Lower leg skin (tissue), 4 donors: ENCODE data around the gene COX4I2. TPM values are rescaled to one million over a fixed set of nuclear protein-coding genes. Genes with fewer than 3 reads are reported as not detected.
"Not testable (repeated sequence)": the region's sequence is repeated elsewhere in the genome, so short reads cannot be mapped to it uniquely, and the experiment has no call there.

Experiments
- DNase-seq, 2 donors: peaks; one replicate each; pipeline ENCODE4 v3.0.0-alpha.2; 2019; ENCODE audit warnings: low spot score in 2 of 2
- H3K4me3 ChIP-seq: fragments of 200-600 bp; sonication (generic); 2 replicates; pipeline ENCODE4 v1.5.1; 2017; ENCODE audit warnings: mild to moderate bottlenecking, low read depth; ENCODE audit not compliant: poor library complexity, severe bottlenecking
- POLR2A ChIP-seq, 2 donors: fragments of 450-650 bp; IDR thresholded peaks; one replicate each; pipeline ENCODE4 v1.6.1; 2016 to 2017; ENCODE audit warnings: antibody characterized with exemption in 2 of 2, mild to moderate bottlenecking in 1 of 2, moderate library complexity in 1 of 2
- WGBS, 2 donors: methylation state at CpG; one replicate each; pipeline ENCODE4 v1.1.5; 2018; 5-methylcytosine and 5-hydroxymethylcytosine counted together
- intact Hi-C: fragments of 100-400 bp; cut with DNase I; formaldehyde crosslinking; loops from one replicate; pipeline ENCODE4 v1.15.0; 2023; ENCODE audit warnings: low total_unique reads
- total RNA-seq, 4 donors: library from RNA; depleted of rRNA; stranded (reverse); fragments of >200 nt; gene quantifications; one replicate each; pipeline ENCODE4 v1.1.0, GENCODE V29; 2016
- TF ChIP-seq, protein P1 (sequence below), 3 donors: fragments of 450-650 bp; IDR thresholded peaks; one replicate each; pipeline ENCODE4 v1.5.1; 2016; ENCODE audit warnings: antibody characterized with exemption in 3 of 3, mild to moderate bottlenecking in 3 of 3, moderate library complexity in 2 of 3

Gene COX4I2
- total RNA-seq, 4 donors from 2014 or later, result 0.67 to 19.0 (median 3.3) TPM

DNA sequence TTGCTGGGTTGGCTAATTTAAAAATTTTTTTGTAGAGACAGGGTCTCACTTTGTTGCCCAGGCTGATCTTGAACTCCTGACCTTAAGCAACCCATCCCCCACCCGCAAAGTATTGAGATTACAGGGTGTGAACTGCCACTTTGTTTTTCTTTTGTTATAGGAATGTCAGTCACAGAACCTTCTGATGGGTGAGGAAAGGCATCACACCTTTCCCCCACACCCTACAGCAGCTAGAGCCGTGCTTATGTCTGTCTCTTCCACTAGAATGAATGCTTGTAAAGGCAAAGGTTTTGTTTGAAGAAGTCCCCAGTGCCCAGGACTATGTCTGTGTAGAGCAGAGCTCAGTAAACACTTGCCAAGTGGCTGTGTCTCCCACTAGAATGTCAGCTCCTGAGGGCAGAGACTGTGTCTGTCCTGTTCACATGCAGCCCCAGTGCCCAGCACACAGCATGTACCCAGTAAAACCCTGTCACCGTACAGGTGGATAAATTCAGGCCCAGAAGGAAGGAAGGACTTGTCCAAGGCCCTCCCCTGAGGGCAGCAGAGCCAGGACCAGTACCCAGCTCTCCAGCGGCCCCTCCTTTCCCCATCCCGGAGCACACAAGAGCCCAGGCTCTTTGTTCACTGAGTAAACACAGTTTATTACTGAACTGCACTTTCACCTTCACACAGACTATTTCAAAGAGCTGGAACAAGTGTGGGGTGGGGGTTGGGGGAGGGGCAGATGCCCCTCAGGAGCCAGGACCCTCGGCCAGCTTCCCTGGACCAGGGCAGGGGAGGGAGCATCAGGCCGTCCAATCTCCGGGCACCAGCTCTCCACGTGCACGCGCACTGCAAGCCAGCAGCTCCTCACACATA lies 26.4 kb downstream of the COX4I2 start:
- intact Hi-C loops, result loop anchor here (5.0 kb wide), 1 partner anchor 58 kb away; the partner anchor contains the start of gene BCL2L1
- H3K4me3 ChIP-seq, result no peak overlapping the region
- TF ChIP-seq POLR2A (IDR thresholded peaks at IDR 0.05), result no peak
- TF ChIP-seq, protein P1, sequence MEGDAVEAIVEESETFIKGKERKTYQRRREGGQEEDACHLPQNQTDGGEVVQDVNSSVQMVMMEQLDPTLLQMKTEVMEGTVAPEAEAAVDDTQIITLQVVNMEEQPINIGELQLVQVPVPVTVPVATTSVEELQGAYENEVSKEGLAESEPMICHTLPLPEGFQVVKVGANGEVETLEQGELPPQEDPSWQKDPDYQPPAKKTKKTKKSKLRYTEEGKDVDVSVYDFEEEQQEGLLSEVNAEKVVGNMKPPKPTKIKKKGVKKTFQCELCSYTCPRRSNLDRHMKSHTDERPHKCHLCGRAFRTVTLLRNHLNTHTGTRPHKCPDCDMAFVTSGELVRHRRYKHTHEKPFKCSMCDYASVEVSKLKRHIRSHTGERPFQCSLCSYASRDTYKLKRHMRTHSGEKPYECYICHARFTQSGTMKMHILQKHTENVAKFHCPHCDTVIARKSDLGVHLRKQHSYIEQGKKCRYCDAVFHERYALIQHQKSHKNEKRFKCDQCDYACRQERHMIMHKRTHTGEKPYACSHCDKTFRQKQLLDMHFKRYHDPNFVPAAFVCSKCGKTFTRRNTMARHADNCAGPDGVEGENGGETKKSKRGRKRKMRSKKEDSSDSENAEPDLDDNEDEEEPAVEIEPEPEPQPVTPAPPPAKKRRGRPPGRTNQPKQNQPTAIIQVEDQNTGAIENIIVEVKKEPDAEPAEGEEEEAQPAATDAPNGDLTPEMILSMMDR (IDR thresholded peaks at IDR 0.05), result no peak
- no peak for DNase-seq
- 66 to 69% methylated on average over 11 of the region's 11 CpGs for WGBS, 2 donors

GRCh38 chr20:31664696-31665354 lies 27.1 kb downstream of the COX4I2 start:
- H3K4me3 ChIP-seq, result no peak overlapping the region
- DNase-seq, result no peak
- intact Hi-C loops, result loop anchor here (5.0 kb wide), 1 partner anchor 57 kb away; the partner anchor contains the start of gene BCL2L1
- 62 to 66% methylated on average over 2 of the region's 2 CpGs for WGBS, 2 donors
- TF ChIP-seq POLR2A (IDR thresholded peaks at IDR 0.05), result no peak
- TF ChIP-seq, protein P1 (IDR thresholded peaks at IDR 0.05), result no peak

DNA sequence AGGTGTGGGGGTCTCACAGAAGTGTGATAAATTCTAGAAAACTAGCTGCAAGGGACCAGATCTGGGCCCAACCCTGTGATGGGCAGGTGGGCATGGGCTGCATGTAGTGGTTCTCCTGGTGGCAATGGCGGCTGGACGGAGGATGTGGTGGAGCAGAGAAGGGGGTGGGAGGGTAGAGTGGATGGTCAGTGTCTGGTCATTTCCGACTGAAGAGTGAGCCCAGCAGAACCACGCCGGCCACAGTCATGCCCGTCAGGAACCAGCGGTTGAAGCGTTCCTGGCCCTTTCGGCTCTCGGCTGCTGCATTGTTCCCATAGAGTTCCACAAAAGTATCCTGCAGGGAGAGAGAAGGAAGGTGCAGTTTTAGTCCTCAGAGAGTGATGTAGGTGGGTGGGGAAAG lies 28.0 kb downstream of the COX4I2 start:
- intact Hi-C loops, result no loop called here
- DNase-seq, result no peak
- no peak for TF ChIP-seq POLR2A (IDR thresholded peaks at IDR 0.05)
- TF ChIP-seq, protein P1 (IDR thresholded peaks at IDR 0.05), result no peak
- H3K4me3 ChIP-seq, result no peak overlapping the region
- 90% methylated on average over 10 of the region's 10 CpGs for WGBS, 2 donors

DNA sequence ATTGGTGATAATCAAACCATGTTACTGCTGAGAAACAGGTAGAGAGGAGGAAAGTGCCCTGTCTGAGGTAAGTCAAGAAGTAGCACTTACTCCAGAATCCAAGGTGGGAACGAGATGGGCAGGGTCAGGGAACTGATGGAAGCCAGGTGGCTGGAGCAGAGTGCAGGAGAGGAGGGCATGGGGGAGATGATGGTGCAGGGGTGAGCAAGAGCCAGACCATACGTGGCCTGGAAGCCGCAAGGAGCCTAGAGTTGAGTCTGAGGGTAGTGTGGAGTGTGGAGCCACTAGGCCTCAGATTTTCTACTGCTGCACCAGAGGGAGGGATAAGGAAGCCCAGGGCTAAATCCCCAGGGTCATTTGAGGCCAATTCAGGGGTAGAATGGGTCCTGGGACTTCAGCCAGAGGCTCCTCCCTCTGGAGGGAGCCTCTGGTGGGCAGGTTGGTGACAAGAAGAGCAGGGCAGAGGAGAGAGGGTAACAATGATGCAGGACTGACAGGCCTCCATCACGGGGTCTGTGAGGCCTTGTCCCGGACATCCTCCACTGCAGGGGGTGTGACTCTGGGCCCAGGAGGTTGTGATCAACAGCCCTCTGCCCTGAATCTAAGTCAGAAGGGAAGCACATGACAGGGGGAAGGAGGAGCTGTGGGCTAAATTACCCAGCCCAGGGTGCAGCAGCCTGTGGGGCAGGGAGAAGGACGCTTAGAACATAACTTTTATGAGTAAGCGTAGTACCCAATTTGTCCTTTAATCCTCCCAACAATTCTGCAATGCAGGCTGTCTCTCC lies 28.7 kb downstream of the COX4I2 start:
- intact Hi-C loops, result no loop called here
- no peak overlapping the region for H3K4me3 ChIP-seq
- WGBS, 2 donors, result 55 to 56% methylated on average over 7 of the region's 7 CpGs
- peak; percentile 83 to 95 for DNase-seq
- TF ChIP-seq, protein P1 (IDR thresholded peaks at IDR 0.05), result no peak
- TF ChIP-seq POLR2A (IDR thresholded peaks at IDR 0.05), result no peak

- 82 to 87% methylated on average over 15 of the region's 15 CpGs for WGBS, 2 donors
- intact Hi-C loops, result no loop called here
- no peak for DNase-seq
- no peak for TF ChIP-seq POLR2A (IDR thresholded peaks at IDR 0.05)
- TF ChIP-seq, protein P1 (IDR thresholded peaks at IDR 0.05), result no peak
- no peak overlapping the region for H3K4me3 ChIP-seq
These were observed 29.9 kb downstream of the COX4I2 start for GRCh38 chr20:31667315-31668285.

DNA sequence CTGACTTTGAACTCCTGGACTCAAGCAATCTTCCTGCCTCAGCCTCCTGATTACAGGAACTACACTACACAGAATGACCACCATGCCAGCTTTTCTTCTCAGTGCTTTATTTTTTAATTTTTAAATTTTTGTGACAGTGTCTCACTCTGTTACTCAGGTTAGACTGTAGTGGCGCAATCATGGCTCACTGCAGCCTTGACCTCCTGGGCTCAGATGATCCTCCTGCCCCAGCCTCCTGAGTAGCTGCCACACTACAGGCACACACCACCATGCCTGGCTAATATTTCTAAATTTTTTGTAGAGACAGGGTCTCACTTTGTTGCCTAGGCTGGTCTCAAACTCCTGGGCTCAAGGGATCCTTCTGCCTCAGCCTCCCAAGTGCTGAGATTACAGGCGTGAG lies 31.2 kb downstream of the COX4I2 start:
- 98% methylated on average over 2 of the region's 2 CpGs for WGBS, 2 donors
- intact Hi-C loops, DNase-seq, H3K4me3 ChIP-seq: not testable (repeated sequence)
